Measurements from ENCODE around the gene ERCC6L. TPM values are rescaled to one million over a fixed set of nuclear protein-coding genes. Genes with fewer than 3 reads are reported as not detected.

Gene ERCC6L
- total RNA-seq, 4 donors from 2014 or later, result 0.07 TPM; not detected in 3

DNA sequence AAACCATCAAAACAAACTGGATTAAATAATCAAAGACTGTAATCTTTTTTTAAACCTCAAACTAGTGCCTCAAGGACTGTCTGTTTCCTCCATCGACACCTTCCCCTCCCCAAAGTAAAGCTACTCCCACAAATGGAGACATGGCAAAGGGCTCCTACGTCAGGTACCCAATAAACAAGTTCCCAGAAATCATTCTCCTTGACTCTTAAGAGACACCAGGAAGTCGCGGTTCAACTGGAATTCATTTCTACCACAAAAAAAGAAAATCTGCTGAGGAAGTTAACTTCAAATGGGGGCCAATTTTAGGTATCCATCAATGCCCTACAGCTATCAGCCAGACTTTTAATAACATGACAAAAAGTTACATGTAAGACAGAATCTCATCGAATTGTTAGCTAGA, 35.7 kb upstream of the ERCC6L start:
- in situ Hi-C loops (cut with MboI; ENCODE audit: low sequenced_read_pairs in 4 of 4), result no loop called here
- intact Hi-C loops (cut with DNase I; ENCODE audit: low total_unique reads), result no loop called here
- no peak for TF ChIP-seq CTCF (IDR thresholded peaks at IDR 0.05 in 4 of 5, conservative IDR thresholded peaks at IDR 0.05 in 1 of 5)
- no peak for TF ChIP-seq POLR2A (IDR thresholded peaks at IDR 0.05)
- ATAC-seq (no peak), DNase-seq (no peak)
- H3K4me3 ChIP-seq, result no peak overlapping the region
- H3K4me1 ChIP-seq, result peaks cover 6 to 8% of the 10 kb centered on the region in 2 donors
- peaks cover 0 to 58% of the 10 kb centered on the region in 2 donors for H3K36me3 ChIP-seq
- H3K27me3 ChIP-seq, result no peaks in the 10 kb centered on the region
- no peak overlapping the region for H3K27ac ChIP-seq
- no peaks in the 10 kb centered on the region for H3K9me3 ChIP-seq

DNA sequence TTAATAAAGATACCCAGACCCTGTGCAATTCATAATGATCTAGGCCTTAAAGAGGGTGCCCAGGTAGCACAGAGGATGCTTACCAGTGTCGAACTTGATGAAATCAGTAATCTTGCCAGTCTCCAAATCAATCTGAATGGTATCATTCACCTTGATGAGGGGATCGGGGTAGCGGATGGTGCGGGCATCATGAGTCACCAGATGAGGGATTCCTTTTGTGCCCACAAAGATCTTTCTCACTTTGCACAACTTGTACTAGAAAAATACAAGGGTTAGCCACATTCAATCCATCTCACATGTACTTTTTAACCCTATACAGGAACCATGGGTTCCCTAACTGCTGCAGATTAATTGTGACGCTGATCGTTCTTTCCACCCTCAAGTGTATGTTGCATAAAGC, 34.9 kb upstream of the ERCC6L start:
- TF ChIP-seq CTCF (IDR thresholded peaks at IDR 0.05 in 4 of 5, conservative IDR thresholded peaks at IDR 0.05 in 1 of 5) (no peak), POLR2A (IDR thresholded peaks at IDR 0.05) (no peak)
- in situ Hi-C loops (cut with MboI; ENCODE audit: low sequenced_read_pairs in 4 of 4) (no loop called here), intact Hi-C loops (cut with DNase I; ENCODE audit: low total_unique reads) (no loop called here)
- peaks cover 0 to 58% of the 10 kb centered on the region in 2 donors for H3K36me3 ChIP-seq
- no peak for ATAC-seq
- H3K9me3 ChIP-seq, result no peaks in the 10 kb centered on the region
- peaks cover 6 to 8% of the 10 kb centered on the region in 2 donors for H3K4me1 ChIP-seq
- no peak for DNase-seq
- H3K27ac ChIP-seq, result no peak overlapping the region
- H3K4me3 ChIP-seq, result no peak overlapping the region
- no peaks in the 10 kb centered on the region for H3K27me3 ChIP-seq

DNA sequence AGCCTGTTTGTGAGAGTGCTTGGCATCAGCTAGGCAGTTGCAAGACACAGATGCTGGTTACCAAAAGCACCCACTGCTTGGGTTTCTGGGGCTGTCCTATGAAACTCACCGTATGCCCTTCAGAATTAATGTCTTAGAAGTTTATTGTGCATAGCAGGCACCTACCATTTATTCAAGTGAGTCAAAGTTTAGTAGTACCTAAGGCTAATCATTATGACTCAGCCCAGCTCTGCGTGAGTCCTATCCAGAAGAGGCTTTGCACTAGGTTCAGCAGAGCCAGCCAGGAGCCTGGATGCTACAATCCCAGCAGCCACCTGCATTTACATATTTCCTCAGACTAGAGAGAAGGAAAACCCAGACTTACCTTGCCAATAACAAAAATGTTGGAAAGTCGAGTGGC, 34.0 kb upstream of the ERCC6L start:
- Histone ChIP-seq H3K9me3 (no peaks in the 10 kb centered on the region), H3K27ac (no peak overlapping the region), H3K27me3 (no peaks in the 10 kb centered on the region), H3K36me3 (peaks cover 0 to 58% of the 10 kb centered on the region in 2 donors), H3K4me3 (no peak overlapping the region), H3K4me1 (peaks cover 6 to 8% of the 10 kb centered on the region in 2 donors)
- TF ChIP-seq CTCF (IDR thresholded peaks at IDR 0.05 in 4 of 5, conservative IDR thresholded peaks at IDR 0.05 in 1 of 5), result no peak
- no peak for TF ChIP-seq POLR2A (IDR thresholded peaks at IDR 0.05)
- intact Hi-C loops (cut with DNase I; ENCODE audit: low total_unique reads) (no loop called here), in situ Hi-C loops (cut with MboI; ENCODE audit: low sequenced_read_pairs in 4 of 4) (no loop called here)
- ATAC-seq, result no peak
- DNase-seq, result no peak

GRCh38 chrX:72271812-72272211, 33.0 kb upstream of the ERCC6L start:
- ATAC-seq, result no peak
- Histone ChIP-seq H3K27me3 (no peaks in the 10 kb centered on the region), H3K27ac (no peak overlapping the region), H3K4me3 (no peak overlapping the region), H3K36me3 (peaks cover 0 to 58% of the 10 kb centered on the region in 2 donors), H3K9me3 (no peaks in the 10 kb centered on the region), H3K4me1 (peaks cover 6 to 8% of the 10 kb centered on the region in 2 donors)
- TF ChIP-seq POLR2A (IDR thresholded peaks at IDR 0.05), result no peak
- no peak for TF ChIP-seq CTCF (IDR thresholded peaks at IDR 0.05 in 4 of 5, conservative IDR thresholded peaks at IDR 0.05 in 1 of 5)
- in situ Hi-C loops (cut with MboI; ENCODE audit: low sequenced_read_pairs in 4 of 4), result no loop called here
- DNase-seq, result no peak
- intact Hi-C loops (cut with DNase I; ENCODE audit: low total_unique reads), result no loop called here

Data from gastrocnemius medialis (tissue), 4 donors.